IMR-90 (cell line): ENCODE results near the gene THSD1. TPM values are rescaled to one million over a fixed set of nuclear protein-coding genes. Genes with fewer than 3 reads are reported as not detected.

Experiments used
- ATAC-seq: fragments of 200-7000 bp; cut with Tn5 transposase; 2 replicates; pipeline ENCODE4 v1.9.1; 2020; ENCODE audit warnings: low read depth, mild to moderate bottlenecking, moderate library complexity
- BruUV-seq: library from RNA; stranded (reverse); fragments of 400-500 nt; replicated peaks from 2 replicates; lab custom pipeline; 2021; lab: Mats Ljungman, UMichigan
- CTCF ChIA-PET: fragments of 300-600 bp; formaldehyde crosslinking; extraction: SDS; loops from one replicate; lab custom pipeline; 2021; ENCODE audit warnings: antibody characterized with exemption; lab: Yijun Ruan, JAX
- POLR2A ChIA-PET: fragments of 300-600 bp; sonication (Branson Sonifier 250); formaldehyde crosslinking; loops from one replicate; lab custom pipeline; 2022; ENCODE audit warnings: antibody characterized with exemption; ENCODE audit not compliant: unreplicated experiment; lab: Charles Lee
- DNase-seq: peaks from one replicate; pipeline ENCODE4 v3.0.0; 2013
- H2AFZ ChIP-seq: replicated peaks from 2 replicates; pipeline ENCODE3; 2013; ENCODE audit warnings: low read length, mild to moderate bottlenecking; ENCODE audit not compliant: poor library complexity
- H2AK5ac ChIP-seq: 2 replicates; pipeline ENCODE4 v1.6.1; 2013; ENCODE audit warnings: low read depth, low read length, inconsistent platforms
- H2AK9ac ChIP-seq: replicated peaks from 2 replicates; pipeline ENCODE3; 2013; ENCODE audit warnings: mild to moderate bottlenecking, low read depth, low read length, moderate library complexity; ENCODE audit not compliant: poor library complexity
- H2BK120ac ChIP-seq: 2 replicates; pipeline ENCODE4 v1.6.1; 2013; ENCODE audit warnings: low read depth, low read length, inconsistent platforms
- H2BK15ac ChIP-seq: 3 replicates; pipeline ENCODE4 v1.6.1; 2013; ENCODE audit warnings: low read depth, low read length, inconsistent platforms
- H2BK20ac ChIP-seq: 2 replicates; pipeline ENCODE4 v1.6.1; 2013; ENCODE audit warnings: low read depth, mild to moderate bottlenecking, inconsistent platforms, low read length, moderate library complexity
- H2BK5ac ChIP-seq: 2 replicates; pipeline ENCODE4 v1.6.1; 2013; ENCODE audit warnings: mild to moderate bottlenecking, low read depth, low read length, inconsistent platforms; ENCODE audit not compliant: poor library complexity, severe bottlenecking
- H3K14ac ChIP-seq: replicated peaks from 2 replicates; pipeline ENCODE4 v1.6.1; 2013; ENCODE audit warnings: low read depth, low read length, inconsistent platforms
- H3K18ac ChIP-seq: 2 replicates; pipeline ENCODE4 v1.6.1; 2013; ENCODE audit warnings: low read depth, low read length, control low read depth
- H3K23ac ChIP-seq: 2 replicates; pipeline ENCODE4 v1.6.1; 2013; ENCODE audit warnings: low read depth, low read length, inconsistent platforms
- H3K27ac ChIP-seq: 2 replicates; pipeline ENCODE4 v1.5.1; 2013; ENCODE audit warnings: mild to moderate bottlenecking, control low read depth, low read length; ENCODE audit not compliant: insufficient read depth
- H3K27me3 ChIP-seq: 2 replicates; pipeline ENCODE4 v1.6.1; 2013; ENCODE audit warnings: low read length; ENCODE audit not compliant: control insufficient read depth, insufficient read depth
- H3K36me3 ChIP-seq: 2 replicates; pipeline ENCODE4 v1.6.1; 2013; ENCODE audit warnings: low read length, mixed read lengths; ENCODE audit not compliant: control insufficient read depth, insufficient read depth
- H3K4ac ChIP-seq: 2 replicates; pipeline ENCODE4 v1.6.1; 2013; ENCODE audit warnings: low read depth, low read length, inconsistent platforms
- H3K4me1 ChIP-seq: 2 replicates; pipeline ENCODE4 v1.6.1; 2013; ENCODE audit warnings: low read length, mixed read lengths; ENCODE audit not compliant: control insufficient read depth, insufficient read depth
- H3K4me2 ChIP-seq: 2 replicates; pipeline ENCODE4 v1.6.1; 2013; ENCODE audit warnings: low read depth, mild to moderate bottlenecking, control low read depth, low read length, moderate library complexity
- H3K4me3 ChIP-seq: 2 replicates; pipeline ENCODE4 v1.5.1; 2013; ENCODE audit warnings: low read depth, mild to moderate bottlenecking, control low read depth, low read length, moderate library complexity; ENCODE audit not compliant: insufficient read depth
- H3K56ac ChIP-seq: 2 replicates; pipeline ENCODE4 v1.6.1; 2013; ENCODE audit warnings: low read length, inconsistent platforms; ENCODE audit not compliant: insufficient read depth; ENCODE audit errors: extremely low read depth
- H3K79me1 ChIP-seq, 2 experiments: 2 replicates each; pipeline ENCODE4 v1.6.1; 2013; ENCODE audit warnings: low read length in 2 of 2, inconsistent platforms in 1 of 2, low read depth in 1 of 2
- H3K9ac ChIP-seq: 2 replicates; pipeline ENCODE4 v1.6.1; 2013; ENCODE audit warnings: low read depth, low read length, control low read depth
- H3K9me1 ChIP-seq: 2 replicates; pipeline ENCODE4 v1.6.1; 2013; ENCODE audit warnings: low read length, inconsistent platforms; ENCODE audit not compliant: insufficient read depth
- H3K9me3 ChIP-seq: 2 replicates; pipeline ENCODE4 v1.6.1; 2013; ENCODE audit warnings: low read length; ENCODE audit not compliant: control insufficient read depth, insufficient read depth
- H4K20me1 ChIP-seq: 2 replicates; pipeline ENCODE4 v1.6.1; 2013; ENCODE audit warnings: low read length, inconsistent platforms; ENCODE audit not compliant: insufficient read depth
- H4K5ac ChIP-seq: 2 replicates; pipeline ENCODE4 v1.6.1; 2013; ENCODE audit warnings: mild to moderate bottlenecking, low read depth, low read length, control low read depth
- H4K8ac ChIP-seq, 2 experiments: 2 replicates each; pipeline ENCODE4 v1.6.1; 2013; ENCODE audit warnings: low read depth in 2 of 2, low read length in 2 of 2, control low read depth in 1 of 2, inconsistent platforms in 1 of 2
- H4K91ac ChIP-seq: 2 replicates; pipeline ENCODE4 v1.6.1; 2013; ENCODE audit warnings: low read depth, low read length, inconsistent platforms; ENCODE audit not compliant: insufficient read depth
- CTCF ChIP-seq: conservative IDR thresholded peaks from 2 replicates; pipeline ENCODE4 v1.5.1; 2012; ENCODE audit warnings: mild to moderate bottlenecking, low read depth, low read length, improper control_type of control experiment
- WGBS, 2 experiments: methylation state at CpG; one replicate each; pipeline versions ENCODE4 v1.1.5 to v1.1.7; 2013; ENCODE audit warnings: missing lambda C conversion rate in 2 of 2; ENCODE audit not compliant: insufficient read length in 1 of 2; ENCODE audit errors: extremely low coverage in 2 of 2; 5-methylcytosine and 5-hydroxymethylcytosine counted together
- dilution Hi-C: fragments of 300-500 bp; cut with HindIII; formaldehyde crosslinking; loops from one replicate; pipeline ENCODE4 v1.14.3; 2018; ENCODE audit warnings: low sequenced_read_pairs; ENCODE audit not compliant: unreplicated experiment
- in situ Hi-C: fragments of 300-500 bp; cut with MboI; formaldehyde crosslinking; loops from 3 replicates; pipeline ENCODE4 v1.14.3; 2019; ENCODE audit warnings: low sequenced_read_pairs, inconsistent platforms, mixed read lengths
- intact Hi-C: fragments of 100-400 bp; cut with micrococcal nuclease; formaldehyde crosslinking; loops from 2 replicates; pipeline ENCODE4 v1.10.0; 2022
- polyA plus RNA-seq, 3 experiments: library from polyadenylated mRNA; depleted of rRNA; stranded (reverse); fragments of >200 nt; gene quantifications; 2 replicates each; pipeline ENCODE4 v1.2.3, GENCODE V29; 2012; ENCODE audit warnings: low replicate concordance in 1 of 3
- total RNA-seq: library from RNA; depleted of rRNA; stranded (reverse); fragments of >200 nt; gene quantifications from 2 replicates; pipeline ENCODE4 v1.2.3, GENCODE V29; 2012

Gene THSD1
- total and polyA plus RNA-seq, 2 of the 4 experiments (the other 2 are of a cell fraction) = 12.1 to 19.0 TPM

DNA sequence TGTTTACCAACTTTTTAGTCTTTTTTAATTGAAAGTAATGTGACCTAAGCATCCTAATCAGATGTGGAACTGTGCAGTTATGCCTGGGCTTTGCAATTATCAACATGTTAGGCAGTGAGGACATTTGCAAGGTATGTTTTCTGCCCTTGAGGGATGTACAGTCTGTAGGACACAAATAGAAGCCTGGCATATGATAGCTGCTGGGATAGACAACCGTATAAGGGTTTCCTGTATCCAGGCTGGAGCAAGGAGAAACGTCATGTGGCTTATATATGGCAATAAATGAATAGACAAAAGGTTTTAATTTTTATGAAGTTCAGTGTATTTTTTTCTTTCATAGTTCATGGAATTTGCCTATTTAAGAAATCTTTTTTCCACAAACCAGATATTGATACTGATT lies 46.5 kb upstream of the THSD1 start:
- no peak overlapping the region for H4K5ac ChIP-seq
- H2AK9ac ChIP-seq = no peak overlapping the region
- ChIA-PET CTCF (no interaction called here), POLR2A (no interaction called here)
- BruUV-seq = no TSS peak
- dilution Hi-C loops = no loop called here
- no peak overlapping the region for H3K23ac ChIP-seq
- peaks cover 9% of the 10 kb centered on the region for H3K9me1 ChIP-seq
- no peak overlapping the region for H3K18ac ChIP-seq
- peaks cover 15 to 35% of the 10 kb centered on the region in 2 experiments; a peak in 3 of 4 replicates for H3K79me1 ChIP-seq
- H3K27me3 ChIP-seq = no peaks in the 10 kb centered on the region
- intact Hi-C loops = loop anchor here (5.0 to 10.0 kb wide), 4 partner anchors 105 to 998 kb away; partner anchors contain the start of genes ALG11, ATP7B and INTS6
- H3K27ac ChIP-seq = no peak overlapping the region
- TF ChIP-seq CTCF = no peak
- H3K4me2 ChIP-seq = no peak overlapping the region
- no peak overlapping the region for H2BK5ac ChIP-seq
- WGBS, 2 experiments = no CpG with 5 or more reads among the region's 2 CpGs
- no peak overlapping the region for H2AK5ac ChIP-seq
- peaks cover 6% of the 10 kb centered on the region for H3K4me1 ChIP-seq
- no peak overlapping the region for H2AFZ ChIP-seq
- H4K91ac ChIP-seq = no peak overlapping the region
- in situ Hi-C loops = loop anchor here (10.0 to 25.0 kb wide), 3 partner anchors 202 to 440 kb away; partner anchors contain the start of genes ALG11, ATP7B, SUGT1 and UTP14C
- H3K9ac ChIP-seq = no peak overlapping the region
- H3K4ac ChIP-seq = no peak overlapping the region
- no peak overlapping the region for H3K14ac ChIP-seq
- H2BK20ac ChIP-seq = no peak overlapping the region
- H2BK15ac ChIP-seq = no peak overlapping the region
- no peak overlapping the region for H2BK120ac ChIP-seq
- no peaks in the 10 kb centered on the region for H3K9me3 ChIP-seq
- DNase-seq (no peak), ATAC-seq (no peak)
- H3K56ac ChIP-seq = no peak overlapping the region
- no peak overlapping the region for H4K8ac ChIP-seq
- no peak overlapping the region for H3K4me3 ChIP-seq
- H4K20me1 ChIP-seq = peaks cover 5% of the 10 kb centered on the region; the same call in 1 of the 2 replicates
- H3K36me3 ChIP-seq = no peaks in the 10 kb centered on the region
